ENCODE data around the gene LCE7A. TPM values are rescaled to one million over a fixed set of nuclear protein-coding genes. Genes with fewer than 3 reads are reported as not detected.

The LCE7A gene
- total RNA-seq, 2 donors from 2014 or later, result not detected

GRCh38 chr1:152899027-152899426, 39.2 kb downstream of the LCE7A start:
- Mint-ChIP-seq H3K27me3 (ENCODE audit: insufficient read depth) (no peaks in the 10 kb centered on the region), H3K36me3 (ENCODE audit: low read depth) (no peaks in the 10 kb centered on the region), H3K4me1 (no peaks in the 10 kb centered on the region), H3K4me3 (no peak overlapping the region), H3K27ac (no peak overlapping the region), H3K9me3 (peaks cover 92% of the 10 kb centered on the region)
- Histone ChIP-seq H3K36me3 (ENCODE audit: control insufficient read depth, insufficient read depth, low read length) (no peaks in the 10 kb centered on the region), H3K9ac (ENCODE audit: extremely low read depth, low read length, poor library complexity, severe bottlenecking) (no peak overlapping the region), H3K9me3 (ENCODE audit: control insufficient read depth, low read length) (peaks cover 45% of the 10 kb centered on the region), H3K27me3 (ENCODE audit: control insufficient read depth, insufficient read depth, low read length, poor library complexity, severe bottlenecking) (no peaks in the 10 kb centered on the region), H3K4me3 (ENCODE audit: low read length) (no peak overlapping the region), H3K4me1 (ENCODE audit: control insufficient read depth, insufficient read depth, low read length) (no peaks in the 10 kb centered on the region), H3K27ac (ENCODE audit: low read depth, low read length) (no peak overlapping the region)
- DNase-seq, result no peak
- WGBS, 2 experiments (ENCODE audit: insufficient coverage in 1 of 2, insufficient read length in 1 of 2), result 56 to 63% methylated on average over 4 of the region's 4 CpGs
- no peak for TF ChIP-seq CTCF (conservative IDR thresholded peaks at IDR 0.05)

GRCh38 chr1:152899883-152900282, 40.1 kb downstream of the LCE7A start:
- no peak for TF ChIP-seq CTCF (conservative IDR thresholded peaks at IDR 0.05)
- no peaks in the 10 kb centered on the region for H3K4me1 ChIP-seq (ENCODE audit: control insufficient read depth, insufficient read depth, low read length)
- H3K36me3 ChIP-seq (ENCODE audit: control insufficient read depth, insufficient read depth, low read length), result no peaks in the 10 kb centered on the region
- no peak for DNase-seq
- no peaks in the 10 kb centered on the region for H3K36me3 Mint-ChIP-seq (ENCODE audit: low read depth)
- no peak overlapping the region for H3K4me3 ChIP-seq (ENCODE audit: low read length)
- WGBS, 2 experiments (ENCODE audit: insufficient coverage in 1 of 2, insufficient read length in 1 of 2), result 29 to 54% methylated on average over 1 to 2 of the region's 2 CpGs
- peaks cover 92% of the 10 kb centered on the region for H3K9me3 Mint-ChIP-seq
- H3K27ac Mint-ChIP-seq, result no peak overlapping the region
- no peak overlapping the region for H3K9ac ChIP-seq (ENCODE audit: extremely low read depth, low read length, poor library complexity, severe bottlenecking)
- H3K27ac ChIP-seq (ENCODE audit: low read depth, low read length), result no peak overlapping the region
- H3K9me3 ChIP-seq (ENCODE audit: control insufficient read depth, low read length), result peaks cover 45% of the 10 kb centered on the region
- H3K4me1 Mint-ChIP-seq, result no peaks in the 10 kb centered on the region
- H3K27me3 Mint-ChIP-seq (ENCODE audit: insufficient read depth), result no peaks in the 10 kb centered on the region
- H3K27me3 ChIP-seq (ENCODE audit: control insufficient read depth, insufficient read depth, low read length, poor library complexity, severe bottlenecking), result no peaks in the 10 kb centered on the region
- H3K4me3 Mint-ChIP-seq, result no peak overlapping the region

GRCh38 chr1:152901631-152902030, 41.8 kb downstream of the LCE7A start:
- Mint-ChIP-seq H3K36me3 (ENCODE audit: low read depth) (no peaks in the 10 kb centered on the region), H3K4me1 (no peaks in the 10 kb centered on the region), H3K27me3 (ENCODE audit: insufficient read depth) (no peaks in the 10 kb centered on the region), H3K4me3 (no peak overlapping the region), H3K27ac (no peak overlapping the region), H3K9me3 (peaks cover 93% of the 10 kb centered on the region)
- Histone ChIP-seq H3K4me3 (ENCODE audit: low read length) (no peak overlapping the region), H3K4me1 (ENCODE audit: control insufficient read depth, insufficient read depth, low read length) (no peaks in the 10 kb centered on the region), H3K9ac (ENCODE audit: extremely low read depth, low read length, poor library complexity, severe bottlenecking) (no peak overlapping the region), H3K27ac (ENCODE audit: low read depth, low read length) (no peak overlapping the region), H3K9me3 (ENCODE audit: control insufficient read depth, low read length) (peaks cover 27% of the 10 kb centered on the region), H3K27me3 (ENCODE audit: control insufficient read depth, insufficient read depth, low read length, poor library complexity, severe bottlenecking) (no peaks in the 10 kb centered on the region), H3K36me3 (ENCODE audit: control insufficient read depth, insufficient read depth, low read length) (no peaks in the 10 kb centered on the region)
- no peak for DNase-seq
- WGBS, 2 experiments (ENCODE audit: insufficient coverage in 1 of 2, insufficient read length in 1 of 2), result 67 to 75% methylated on average over 4 to 5 of the region's 5 CpGs
- no peak for TF ChIP-seq CTCF (conservative IDR thresholded peaks at IDR 0.05)
